WTC11 (cell line): Measurements from ENCODE around the gene GPC5. TPM values are rescaled to one million over a fixed set of nuclear protein-coding genes. Genes with fewer than 3 reads are reported as not detected.

ENCODE experiments used
- ATAC-seq: fragments of 200-7000 bp; cut with Tn5 transposase; 2 replicates; pipeline ENCODE4 v1.10.0; 2021; ENCODE audit warnings: mild to moderate bottlenecking, moderate library complexity
- CTCF ChIA-PET: fragments of 300-600 bp; sonication (Branson Sonifier 250); formaldehyde crosslinking; loops from one replicate; lab custom pipeline; 2021; ENCODE audit warnings: antibody characterized with exemption; lab: Charles Lee
- POLR2A ChIA-PET: fragments of 350-600 bp; sonication (Branson Sonifier 250); formaldehyde crosslinking; loops from one replicate; lab custom pipeline; 2021; ENCODE audit warnings: antibody characterized with exemption; lab: Charles Lee
- DNase-seq: peaks from one replicate; pipeline ENCODE4 v3.0.0; 2021; ENCODE audit warnings: low spot score
- H3K27ac Mint-ChIP-seq: 2 replicates; pipeline ENCODE4 v1.8.0; 2021; ENCODE audit warnings: mixed read lengths
- H3K27me3 Mint-ChIP-seq: 2 replicates; pipeline ENCODE4 v1.8.0; 2021; ENCODE audit warnings: low read depth, mild to moderate bottlenecking, moderate library complexity, mixed read lengths
- H3K36me3 Mint-ChIP-seq: 2 replicates; pipeline ENCODE4 v1.8.0; 2021; ENCODE audit warnings: mixed read lengths
- H3K4me1 Mint-ChIP-seq: 2 replicates; pipeline ENCODE4 v1.8.0; 2022; ENCODE audit warnings: mixed read lengths
- H3K4me3 Mint-ChIP-seq: 2 replicates; pipeline ENCODE4 v1.8.0; 2021; ENCODE audit warnings: mild to moderate bottlenecking, moderate library complexity, mixed read lengths
- H3K9me3 Mint-ChIP-seq: 2 replicates; pipeline ENCODE4 v1.8.0; 2021; ENCODE audit warnings: mixed read lengths
- AR ChIP-seq: fragments of 250-450 bp; sonication (Bioruptor Pico); IDR thresholded peaks from 2 replicates; pipeline ENCODE4 v1.9.0; 2021; ENCODE audit warnings: mild to moderate bottlenecking
- ARID4B ChIP-seq: sonication (generic); formaldehyde crosslinking; IDR thresholded peaks from 2 replicates; pipeline ENCODE4 v1.8.0; 2023; ENCODE audit warnings: missing genetic modification reagents, mild to moderate bottlenecking, borderline replicate concordance
- ATF3 ChIP-seq: sonication (generic); formaldehyde crosslinking; conservative IDR thresholded peaks from 2 replicates; pipeline ENCODE4 v1.8.1; 2022; ENCODE audit warnings: mild to moderate bottlenecking, missing genetic modification reagents
- ESRRA ChIP-seq: sonication (generic); formaldehyde crosslinking; IDR thresholded peaks from 2 replicates; pipeline ENCODE4 v1.8.1; 2022; ENCODE audit warnings: mild to moderate bottlenecking, missing genetic modification reagents, borderline replicate concordance
- FOXP1 ChIP-seq: sonication (generic); formaldehyde crosslinking; IDR thresholded peaks from 2 replicates; pipeline ENCODE4 v1.8.0; 2022; ENCODE audit warnings: missing genetic modification reagents, mild to moderate bottlenecking, moderate library complexity, borderline replicate concordance
- GTF2I ChIP-seq: fragments of 250-450 bp; sonication (Bioruptor Pico); conservative IDR thresholded peaks from 2 replicates; pipeline ENCODE4 v1.4.0; 2021; ENCODE audit warnings: mild to moderate bottlenecking
- HMGA2 ChIP-seq: fragments of 250-450 bp; sonication (Bioruptor Pico); IDR thresholded peaks from 2 replicates; pipeline ENCODE4 v1.4.0; 2021; ENCODE audit warnings: mild to moderate bottlenecking, moderate library complexity
- IRF1 ChIP-seq: sonication (generic); formaldehyde crosslinking; IDR thresholded peaks from 2 replicates; pipeline ENCODE4 v1.8.0; 2023; ENCODE audit warnings: missing genetic modification reagents
- JAZF1 ChIP-seq: fragments of 250-450 bp; sonication (Bioruptor Pico); IDR thresholded peaks from 2 replicates; pipeline ENCODE4 v1.9.0; 2021; ENCODE audit warnings: moderate library complexity, mild to moderate bottlenecking, inconsistent platforms
- NFATC4 ChIP-seq: fragments of 250-450 bp; sonication (Bioruptor Pico); IDR thresholded peaks from 2 replicates; pipeline ENCODE4 v1.9.0; 2021; ENCODE audit warnings: mild to moderate bottlenecking
- NR1H2 ChIP-seq: sonication (generic); formaldehyde crosslinking; IDR thresholded peaks from 2 replicates; pipeline ENCODE4 v1.9.0; 2021; ENCODE audit warnings: mild to moderate bottlenecking, moderate library complexity, missing genetic modification reagents
- PRDM15 ChIP-seq: sonication (generic); formaldehyde crosslinking; IDR thresholded peaks from 2 replicates; pipeline ENCODE4 v1.8.0; 2022; ENCODE audit warnings: missing genetic modification reagents
- PREB ChIP-seq: sonication (generic); formaldehyde crosslinking; IDR thresholded peaks from 2 replicates; pipeline ENCODE4 v1.8.1; 2022; ENCODE audit warnings: mild to moderate bottlenecking, missing genetic modification reagents, moderate library complexity, borderline replicate concordance
- PRRX2 ChIP-seq: fragments of 250-450 bp; sonication (Bioruptor Pico); IDR thresholded peaks from 2 replicates; pipeline ENCODE4 v1.8.0; 2021; ENCODE audit warnings: mild to moderate bottlenecking
- SOX15 ChIP-seq: fragments of 250-450 bp; sonication (Bioruptor Pico); IDR thresholded peaks from 2 replicates; pipeline ENCODE4 v1.9.0; 2021; ENCODE audit warnings: mild to moderate bottlenecking
- ZNF317 ChIP-seq: sonication (generic); formaldehyde crosslinking; IDR thresholded peaks from 2 replicates; pipeline ENCODE4 v1.8.1; 2023; ENCODE audit warnings: low read depth, mild to moderate bottlenecking, moderate library complexity, missing genetic modification reagents, borderline replicate concordance
- ZNF512 ChIP-seq: sonication (generic); formaldehyde crosslinking; IDR thresholded peaks from 2 replicates; pipeline ENCODE4 v1.8.1; 2022; ENCODE audit warnings: missing genetic modification reagents, borderline replicate concordance
- ZSCAN18 ChIP-seq: fragments of 250-450 bp; sonication (Bioruptor Pico); IDR thresholded peaks from 2 replicates; pipeline ENCODE4 v2.1.2; 2022; ENCODE audit warnings: mild to moderate bottlenecking, moderate library complexity
- total RNA-seq: library from RNA; stranded (reverse); gene quantifications from 3 replicates; pipeline ENCODE4 v1.2.3, GENCODE V29; 2021

Gene GPC5
- total RNA-seq, 1 experiment from 2014 or later, result 0.46 TPM

GRCh38 chr13:91467236-91467635 lies 68.8 kb downstream of the GPC5 start:
- ChIA-PET CTCF (no interaction called here), POLR2A (no interaction called here)
- Mint-ChIP-seq H3K27ac (no peak overlapping the region), H3K4me3 (no peak overlapping the region), H3K9me3 (no peaks in the 10 kb centered on the region), H3K27me3 (no peaks in the 10 kb centered on the region), H3K36me3 (no peaks in the 10 kb centered on the region), H3K4me1 (peaks cover 5% of the 10 kb centered on the region; the same call in 1 of the 2 replicates)
- DNase-seq (no peak), ATAC-seq (no peak)
- TF ChIP-seq IRF1 (CRISPR knock-in tag) (no peak), ZSCAN18 (CRISPR knock-in tag) (no peak), FOXP1 (CRISPR knock-in tag) (no peak), ZNF512 (no peak), PRDM15 (CRISPR knock-in tag) (no peak), AR (CRISPR knock-in tag) (no peak), NR1H2 (no peak), SOX15 (CRISPR knock-in tag) (no peak), JAZF1 (CRISPR knock-in tag) (no peak), PRRX2 (CRISPR knock-in tag) (no peak), ARID4B (CRISPR knock-in tag) (no peak), GTF2I (no peak), PREB (CRISPR knock-in tag) (no peak), NFATC4 (no peak), ZNF317 (CRISPR knock-in tag) (no peak), ATF3 (CRISPR knock-in tag) (no peak), ESRRA (CRISPR knock-in tag) (no peak), HMGA2 (CRISPR knock-in tag) (no peak)
